Posterior cingulate gyrus (tissue), 11 donors: ENCODE measurements around the gene MTUS2.

Source experiments
- DNase-seq, 10 donors: peaks; one replicate each; pipeline versions ENCODE4 v3.0.0 to v3.0.0-alpha.2; 2020 to 2021; ENCODE audit warnings: mixed read lengths in 3 of 10
- intact Hi-C: fragments of 100-400 bp; cut with DNase I; formaldehyde crosslinking; loops from one replicate; pipeline ENCODE4 v1.15.1; 2023

MTUS2 gene

GRCh38 chr13:29550430-29550988, 730.4 kb downstream of the MTUS2 start:
- peak in 1 of 10 donors; percentile 52 for DNase-seq

GRCh38 chr13:29551214-29551613, 731.1 kb downstream of the MTUS2 start:
- intact Hi-C loops, result no loop called here

More at GRCh38 chr13:29550430-29550988, 730.4 kb downstream of the MTUS2 start:
- intact Hi-C loops, result no loop called here

More at GRCh38 chr13:29551214-29551613, 731.1 kb downstream of the MTUS2 start:
- DNase-seq, result peak in 1 of 10 donors; percentile 34
